Left hindlimb (tissue), 1 donor: ENCODE results near the gene PAOX.
A peak's percentile ranks its signal among the peaks of the same experiment; 100 is the strongest.

Experiments used
- DNase-seq: peaks from one replicate; pipeline ENCODE4 v3.0.0-alpha.2; 2018

The PAOX gene

GRCh38 chr10:133379152-133379800 is at the start of gene PAOX:
Gene PAOX (plus strand): TSS chr10:133379262. CDS start chr10:133379317, 55 bp downstream.
- peak; percentile 70 for DNase-seq

DNA sequence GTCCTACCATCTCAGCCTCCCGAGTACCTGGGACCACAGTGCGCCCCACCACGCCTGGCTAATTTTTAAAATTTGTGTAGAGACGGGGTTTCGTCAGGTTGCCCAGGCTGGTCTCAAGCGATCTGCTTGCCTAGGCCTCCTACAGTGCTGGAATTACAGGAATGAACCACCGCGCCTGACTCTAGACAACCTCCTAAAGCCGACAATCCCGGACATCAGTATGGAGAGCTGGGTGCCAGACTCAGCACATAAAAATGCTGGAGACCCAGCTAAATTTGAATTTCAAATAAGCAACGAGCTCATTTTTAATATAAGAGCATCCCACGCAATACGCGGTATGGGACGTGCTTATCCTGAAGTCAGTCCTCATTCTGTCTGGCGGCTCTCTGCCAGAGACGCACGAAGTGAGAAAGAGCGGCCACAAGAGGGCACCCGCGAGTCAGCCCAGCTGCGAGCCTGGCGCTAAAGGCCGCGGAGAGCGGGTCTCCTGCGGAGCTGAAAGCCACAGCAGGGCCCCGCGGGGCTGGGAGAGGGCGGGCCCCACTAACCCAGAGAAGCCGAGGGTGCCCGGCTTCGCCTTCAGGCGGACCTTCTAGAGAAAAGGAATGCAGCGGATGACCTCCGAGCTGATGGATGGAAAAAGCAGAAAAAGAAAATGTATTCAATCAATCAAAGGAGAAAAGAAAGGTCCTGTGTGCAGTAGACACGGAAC is 49.4 kb upstream of the PAOX start:
- DNase-seq: peak; percentile 81

GRCh38 chr10:133332936-133333699 is 45.9 kb upstream of the PAOX start:
- DNase-seq: no peak

- no peak for DNase-seq
Measured at GRCh38 chr10:133334503-133335245, 44.4 kb upstream of the PAOX start.

DNA sequence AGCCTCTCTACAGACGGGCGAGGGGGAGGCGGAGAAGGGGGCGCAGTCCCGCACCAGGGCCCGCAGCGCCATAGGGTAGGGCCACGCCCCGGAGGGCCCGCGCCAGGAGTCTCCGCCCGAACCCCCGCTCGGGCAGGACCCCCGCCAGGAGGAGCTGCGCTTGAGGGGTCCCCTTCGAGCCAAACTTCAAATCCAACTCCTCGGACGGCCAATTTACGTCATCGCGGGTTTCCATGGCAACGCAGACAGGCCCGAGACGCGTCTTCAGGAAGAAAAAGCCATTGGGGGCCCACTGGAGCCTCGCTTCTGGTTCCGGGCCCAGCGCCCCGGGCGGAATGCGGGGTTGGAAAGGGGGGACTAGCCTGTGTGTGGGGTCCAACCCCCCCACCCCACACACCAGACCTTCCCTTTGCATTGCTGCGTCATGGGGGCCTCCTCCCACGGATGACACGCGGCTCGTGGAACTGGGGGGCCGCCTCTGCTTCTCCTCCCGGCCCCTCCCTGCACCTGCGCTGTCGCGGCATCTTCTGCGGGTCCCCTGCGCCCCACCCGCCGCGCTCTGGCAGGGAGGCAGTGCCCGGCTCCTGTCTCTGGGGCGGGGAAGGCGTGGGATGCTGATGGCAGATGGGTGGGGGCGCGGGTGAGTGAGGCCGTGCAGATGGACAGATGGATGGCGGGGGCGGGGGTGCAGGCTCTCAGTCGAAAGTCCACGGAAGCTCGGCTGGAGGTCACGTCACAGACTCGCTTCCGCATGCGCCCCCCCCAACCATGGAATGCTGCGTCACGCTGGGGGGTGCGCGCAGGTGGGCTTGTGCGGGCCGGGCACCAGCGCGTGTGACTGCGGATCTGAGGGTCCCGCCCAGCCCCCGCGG is 43.6 kb upstream of the PAOX start:
- DNase-seq: peak; percentile 73

DNA sequence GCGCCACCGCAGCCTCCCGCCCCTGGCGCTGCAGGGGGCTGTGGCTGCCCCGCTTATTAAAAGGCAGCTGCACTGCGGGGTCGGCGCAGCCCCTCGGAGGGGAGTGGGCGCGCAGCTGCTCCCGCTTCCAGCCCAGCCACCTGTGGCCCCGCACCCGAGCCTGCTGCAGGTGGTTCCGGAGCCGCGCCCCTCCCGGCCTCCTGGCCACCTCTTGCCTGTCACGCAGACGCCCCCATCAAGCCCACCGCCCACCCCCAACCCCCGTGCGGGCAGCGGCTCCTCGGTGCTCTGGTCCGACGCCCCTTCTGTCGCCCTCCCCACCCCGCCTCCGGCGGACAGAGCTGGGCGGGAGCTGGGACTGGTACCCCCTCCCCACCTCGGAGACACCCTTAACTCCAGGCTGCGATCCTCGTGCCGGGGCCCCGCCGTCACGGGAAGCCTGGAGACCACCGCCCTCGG is 42.9 kb upstream of the PAOX start:
- DNase-seq: no peak

GRCh38 chr10:133336577-133337369 is 42.3 kb upstream of the PAOX start, which contains the start of gene CALY:
Gene CALY (minus strand): TSS chr10:133336896. CDS start chr10:133328989, 7,907 bp downstream.
- no peak for DNase-seq

DNA sequence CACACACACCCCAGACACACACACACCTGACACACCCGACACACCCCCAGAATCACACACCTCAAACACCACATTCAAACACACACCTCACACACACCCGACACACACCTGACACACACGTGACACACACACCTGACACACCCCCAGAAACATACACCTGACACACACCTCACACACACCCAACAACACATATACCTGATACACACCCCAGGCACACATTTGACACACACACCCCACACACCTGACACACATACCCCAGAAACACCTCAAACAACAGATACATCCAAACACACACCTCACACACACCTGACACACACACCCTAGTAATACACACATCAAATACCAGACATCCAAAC is 41.7 kb upstream of the PAOX start:
- no peak for DNase-seq

- no peak for DNase-seq
Measured at GRCh38 chr10:133338080-133339071, 40.7 kb upstream of the PAOX start.

DNA sequence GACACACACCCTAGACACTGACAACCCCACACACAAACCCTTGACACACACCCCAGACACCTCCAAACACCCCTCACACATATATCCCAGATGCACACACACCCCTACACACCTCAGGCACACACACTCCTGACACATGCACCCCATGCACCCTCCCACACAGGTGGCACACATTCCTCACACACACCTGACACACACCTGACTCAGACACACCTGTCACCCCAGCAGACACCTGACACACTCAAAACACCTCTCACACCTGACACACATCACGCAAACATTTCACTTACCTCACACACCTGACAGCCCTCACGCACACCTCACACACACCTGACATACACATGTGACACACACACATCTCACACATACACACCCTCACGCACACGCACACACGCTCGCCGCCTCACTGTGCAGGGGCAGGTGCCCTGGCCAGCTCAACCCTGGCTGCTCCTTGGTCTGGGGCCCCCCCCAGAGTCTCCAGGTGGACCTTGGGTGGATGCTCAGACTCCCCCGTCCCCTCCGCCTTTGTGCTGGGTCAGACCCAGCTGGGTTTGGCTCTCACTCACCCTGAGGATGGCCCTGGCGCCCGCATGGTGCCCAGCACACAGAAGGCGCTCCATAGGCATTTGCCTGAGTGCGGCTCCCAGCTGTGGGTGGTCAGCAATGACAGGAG is 39.2 kb upstream of the PAOX start:
- DNase-seq: no peak

DNA sequence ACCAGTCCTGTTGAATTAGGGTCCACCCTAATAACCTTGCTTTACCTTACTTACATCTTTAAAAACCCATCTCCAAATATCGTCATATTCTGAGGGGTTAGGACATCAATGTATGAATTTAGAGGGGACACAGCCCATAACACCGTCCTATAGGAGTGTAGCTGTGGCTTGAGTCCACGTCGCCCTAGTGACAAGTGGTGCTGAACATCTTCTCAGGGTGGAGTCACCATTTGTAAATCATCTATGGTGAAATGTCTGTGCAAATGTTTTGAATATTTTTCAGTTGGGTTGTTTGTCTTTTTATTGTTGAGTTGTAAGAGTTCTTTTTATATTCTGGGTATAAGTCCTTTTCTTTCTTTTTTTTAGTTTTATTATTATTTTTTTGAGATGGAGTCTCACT is 37.1 kb upstream of the PAOX start:
- no peak for DNase-seq

DNA sequence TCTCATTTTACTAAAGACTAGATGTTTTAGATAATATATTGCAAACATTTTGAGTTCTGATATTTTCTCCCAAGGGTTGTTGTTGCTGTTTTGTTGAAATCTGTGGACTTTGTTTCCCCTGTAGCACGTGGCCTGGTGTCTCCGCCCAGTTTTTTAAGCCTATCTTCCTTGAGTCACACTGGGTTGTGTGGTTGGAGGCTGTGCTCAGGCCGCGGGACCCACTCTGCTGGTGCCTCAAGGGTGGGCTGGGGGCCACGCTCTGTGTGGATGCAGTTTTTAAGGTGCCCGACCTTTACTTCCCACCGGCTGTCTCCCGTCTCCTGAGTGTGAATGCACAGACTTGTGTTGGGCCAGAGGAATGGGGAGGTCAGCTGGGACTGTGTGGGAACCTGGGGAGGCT is 36.1 kb upstream of the PAOX start:
- no peak for DNase-seq

- DNase-seq: no peak
Measured at GRCh38 chr10:133343558-133343957, 35.5 kb upstream of the PAOX start.

- no peak for DNase-seq
Measured at GRCh38 chr10:133344236-133344635, 34.8 kb upstream of the PAOX start.

DNA sequence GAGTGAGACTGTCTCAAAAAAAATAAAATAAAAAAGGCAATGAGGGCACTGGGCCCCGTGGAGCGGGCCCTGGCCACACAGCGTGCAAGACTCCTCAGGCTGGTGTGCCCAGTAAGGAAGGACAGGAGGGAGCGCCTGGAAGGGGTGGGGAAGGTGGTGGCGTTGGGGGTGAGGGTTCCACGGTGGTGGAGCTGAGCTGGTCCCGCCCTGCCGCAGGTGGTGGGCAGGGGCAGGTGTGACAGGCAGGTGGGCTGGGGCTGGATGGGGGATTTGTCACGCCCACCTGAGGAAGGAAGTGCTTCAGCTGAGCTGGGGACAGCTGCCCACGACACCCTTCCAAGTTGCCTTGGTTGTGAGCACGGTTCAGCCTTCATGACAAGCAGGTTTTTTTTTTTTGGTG is 32.6 kb upstream of the PAOX start:
- DNase-seq: no peak

DNA sequence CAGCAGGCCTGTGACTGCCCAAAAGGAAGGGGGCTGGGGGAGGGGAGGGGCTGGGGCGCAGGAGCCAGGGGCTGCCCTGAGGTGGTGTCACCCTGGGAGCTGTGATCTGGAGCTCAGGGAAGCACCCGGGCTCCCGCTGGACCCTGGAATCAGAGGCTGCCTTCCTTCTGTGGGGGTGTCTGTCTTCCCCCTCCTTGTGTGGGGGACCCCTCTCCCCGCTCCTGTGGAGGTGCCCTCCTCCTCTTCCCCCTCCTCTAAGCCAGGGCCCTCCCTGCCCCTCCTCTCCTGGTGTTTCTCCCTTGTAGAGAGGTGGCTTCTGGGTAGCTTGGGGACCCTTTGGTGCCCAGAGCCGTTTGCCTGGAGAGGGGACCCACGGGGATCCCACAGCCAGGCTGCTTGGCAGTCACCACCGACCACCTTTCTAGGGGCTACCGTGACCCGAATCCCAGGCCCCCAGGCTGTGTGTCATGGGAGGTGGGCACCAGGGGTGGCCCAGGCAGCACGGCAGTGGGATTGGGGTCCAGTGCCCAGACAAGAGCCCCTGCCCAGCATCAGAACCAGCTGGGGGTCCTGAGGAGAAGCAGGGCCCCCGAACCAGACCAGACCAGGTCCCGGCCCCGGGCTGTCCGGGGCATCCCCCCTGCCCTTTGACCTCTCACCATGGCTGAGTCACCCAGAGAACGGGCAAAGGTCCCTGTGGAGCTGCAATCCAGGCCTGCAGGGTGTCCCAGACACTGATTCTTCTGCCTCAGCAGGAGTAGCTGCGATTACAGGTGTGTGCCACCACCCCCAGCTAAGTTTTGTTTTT is 31.1 kb upstream of the PAOX start:
- no peak for DNase-seq

- no peak for DNase-seq
Measured at GRCh38 chr10:133349160-133349568, 29.9 kb upstream of the PAOX start.

- DNase-seq: no peak
Measured at GRCh38 chr10:133349577-133350011, 29.5 kb upstream of the PAOX start.
